HG03280 (cell line): Measurements from ENCODE around the gene ERCC2.

Experiments
- ATAC-seq: cut with Tn5 transposase; IDR thresholded peaks from one replicate; pipeline ENCODE4 v1.9.1; 2021; ENCODE audit warnings: mild to moderate bottlenecking, moderate library complexity; ENCODE audit not compliant: unreplicated experiment

The ERCC2 gene

GRCh38 chr19:45356760-45357444 is 13.5 kb downstream of the ERCC2 start:
- no peak for ATAC-seq

- ATAC-seq, result no peak
Measured at GRCh38 chr19:45355910-45356309, 14.5 kb downstream of the ERCC2 start.

GRCh38 chr19:45355402-45355801 is 15.0 kb downstream of the ERCC2 start:
- ATAC-seq, result no peak

- ATAC-seq, result no peak
Measured at GRCh38 chr19:45354241-45354842, 16.0 kb downstream of the ERCC2 start.

GRCh38 chr19:45352914-45353796 is 17.2 kb downstream of the ERCC2 start:
- no peak for ATAC-seq

GRCh38 chr19:45352471-45352870 is 17.9 kb downstream of the ERCC2 start:
- no peak for ATAC-seq

- no peak for ATAC-seq
Measured at GRCh38 chr19:45352062-45352461, 18.3 kb downstream of the ERCC2 start.

- no peak for ATAC-seq
Measured at GRCh38 chr19:45351401-45351952, 18.9 kb downstream of the ERCC2 start.

- ATAC-seq, result no peak
Measured at GRCh38 chr19:45350477-45351058, 19.8 kb downstream of the ERCC2 start.

- ATAC-seq, result no peak
Measured at GRCh38 chr19:45349430-45349941, 20.9 kb downstream of the ERCC2 start.

GRCh38 chr19:45349126-45349415 is 21.3 kb downstream of the ERCC2 start:
- no peak for ATAC-seq

GRCh38 chr19:45348367-45349125 is 21.8 kb downstream of the ERCC2 start:
- no peak for ATAC-seq

- ATAC-seq, result no peak
Measured at GRCh38 chr19:45347570-45348366, 22.6 kb downstream of the ERCC2 start.

- ATAC-seq, result no peak
Measured at GRCh38 chr19:45346449-45346848, 23.9 kb downstream of the ERCC2 start.

GRCh38 chr19:45345506-45345860 is 24.9 kb downstream of the ERCC2 start:
- ATAC-seq, result no peak

- ATAC-seq, result no peak
Measured at GRCh38 chr19:45344621-45345505, 25.5 kb downstream of the ERCC2 start.

GRCh38 chr19:45342911-45343310 is 27.5 kb downstream of the ERCC2 start:
- no peak for ATAC-seq

GRCh38 chr19:45340899-45341453 is 29.4 kb downstream of the ERCC2 start:
- ATAC-seq, result no peak
